ENCODE results near the gene C17orf107.

DNA sequence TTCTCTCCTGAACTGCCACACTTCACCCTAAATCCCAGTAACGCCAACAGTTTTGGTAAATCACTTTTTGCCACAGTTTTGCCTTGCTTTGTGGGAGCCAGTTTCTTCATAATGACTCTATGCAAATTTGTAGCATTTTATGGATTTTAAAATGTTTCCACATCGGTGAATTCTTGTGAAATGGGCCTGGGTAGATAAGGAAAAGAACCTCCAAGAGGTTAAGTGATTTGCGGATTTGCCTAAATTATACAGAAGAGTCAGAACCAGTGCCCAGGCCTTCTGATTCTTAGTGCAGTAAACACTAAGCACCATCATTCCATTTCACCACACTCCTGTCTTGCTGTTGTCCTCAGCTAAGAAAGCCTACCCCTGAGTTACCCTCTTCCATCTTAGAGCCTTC is 48.3 kb upstream of the C17orf107 start:
- TF ChIP-seq GATA3 (IDR thresholded peaks at IDR 0.05; ENCODE audit: low read depth, low read length) (no peak), GATA2 (IDR thresholded peaks at IDR 0.05; ENCODE audit: low read depth, low read length) (no peak)
